NOMO-1 treated with DMSO at 0.1 percent for 48 hours (cell line): ENCODE data around the gene TXNDC15.

Source experiments
- DNase-seq: peaks from one replicate; lab custom pipeline; 2025; ENCODE audit not compliant: unreplicated experiment; lab: John Stamatoyannopoulos, UW

The TXNDC15 gene

GRCh38 chr5:134917070-134917815, 43.1 kb downstream of the TXNDC15 start:
- no peak for DNase-seq

- no peak for DNase-seq
Measured at GRCh38 chr5:134918861-134919260, 44.7 kb downstream of the TXNDC15 start.

GRCh38 chr5:134920848-134921575, 46.8 kb downstream of the TXNDC15 start:
- DNase-seq, result no peak

GRCh38 chr5:134932508-134932907, 58.3 kb downstream of the TXNDC15 start:
- DNase-seq, result no peak

- DNase-seq, result no peak
Measured at GRCh38 chr5:134934202-134934601, 60.0 kb downstream of the TXNDC15 start.

GRCh38 chr5:134935711-134936602, 61.8 kb downstream of the TXNDC15 start:
- no peak for DNase-seq

- DNase-seq, result no peak
Measured at GRCh38 chr5:134937526-134937925, 63.4 kb downstream of the TXNDC15 start.

GRCh38 chr5:134938030-134938429, 63.9 kb downstream of the TXNDC15 start:
- DNase-seq, result no peak

GRCh38 chr5:134939500-134939899, 65.3 kb downstream of the TXNDC15 start:
- DNase-seq, result no peak

GRCh38 chr5:134943547-134943946, 69.4 kb downstream of the TXNDC15 start:
- DNase-seq, result no peak

- peak; percentile 1 for DNase-seq
Measured at GRCh38 chr5:134944630-134945029, 70.5 kb downstream of the TXNDC15 start.

- DNase-seq, result no peak
Measured at GRCh38 chr5:134945041-134945440, 70.9 kb downstream of the TXNDC15 start.

GRCh38 chr5:134948911-134949310, 74.7 kb downstream of the TXNDC15 start:
- no peak for DNase-seq

- DNase-seq, result no peak
Measured at GRCh38 chr5:134949316-134949715, 75.1 kb downstream of the TXNDC15 start.
